Common myeloid progenitor, CD34-positive (primary cell): Measurements from ENCODE around the gene ZC3HAV1L.
A peak's percentile ranks its signal among the peaks of the same experiment; 100 is the strongest.
"Not testable (repeated sequence)": the region's sequence is repeated elsewhere in the genome, so short reads cannot be mapped to it uniquely, and the experiment has no call there.

Experiments
- CTCF ChIA-PET: fragments of 350-600 bp; sonication (Branson Sonifier 250); formaldehyde crosslinking; loops from one replicate; lab custom pipeline; 2021; ENCODE audit warnings: antibody characterized with exemption; lab: Charles Lee
- POLR2A ChIA-PET: fragments of 350-600 bp; sonication (Branson Sonifier 250); formaldehyde crosslinking; loops from one replicate; lab custom pipeline; 2021; ENCODE audit warnings: antibody characterized with exemption; lab: Charles Lee
- DNase-seq, 3 donors: peaks; one replicate each; pipeline versions ENCODE4 v3.0.0 to v3.0.0-alpha.2; 2013
- H3K27ac ChIP-seq, 2 experiments: 1 replicate in 1 of 2; 2 replicates in 1 of 2; pipeline ENCODE4 v1.7.0; 2013; ENCODE audit warnings: inconsistent platforms in 2 of 2, low read length in 2 of 2, mild to moderate bottlenecking in 2 of 2, low read depth in 1 of 2, moderate library complexity in 1 of 2; ENCODE audit not compliant: severe bottlenecking in 2 of 2, insufficient read depth in 1 of 2, poor library complexity in 1 of 2
- H3K27me3 ChIP-seq, 5 experiments: replicated peaks in 2 of 5; 1 replicate in 3 of 5; 2 replicates in 2 of 5; pipeline versions ENCODE4 v1.6.1 to v1.7.0; 2013; ENCODE audit warnings: low read length in 4 of 5, mild to moderate bottlenecking in 2 of 5, moderate library complexity in 2 of 5, inconsistent platforms in 1 of 5; ENCODE audit not compliant: insufficient read depth in 5 of 5, control insufficient read depth in 4 of 5
- H3K36me3 ChIP-seq, 4 experiments: 1 replicate in 2 of 4; 2 replicates in 2 of 4; pipeline versions ENCODE4 v1.6.1 to v1.7.0; 2013; ENCODE audit warnings: low read length in 3 of 4, control low read depth in 1 of 4, mild to moderate bottlenecking in 1 of 4; ENCODE audit not compliant: control insufficient read depth in 4 of 4, insufficient read depth in 4 of 4
- H3K4me1 ChIP-seq, 4 experiments: 1 replicate in 3 of 4; 2 replicates in 1 of 4; pipeline versions ENCODE4 v1.6.1 to v1.7.1; 2013; ENCODE audit warnings: low read length in 3 of 4, mild to moderate bottlenecking in 3 of 4, control low read depth in 1 of 4, inconsistent platforms in 1 of 4, moderate library complexity in 1 of 4; ENCODE audit not compliant: control insufficient read depth in 4 of 4, insufficient read depth in 4 of 4; ENCODE audit errors: control extremely low read depth in 1 of 4
- H3K4me3 ChIP-seq, 7 experiments: 1 replicate in 4 of 7; 2 replicates in 3 of 7; pipeline versions ENCODE4 v1.5.1 to v1.7.0; 2013; ENCODE audit warnings: mild to moderate bottlenecking in 7 of 7, low read length in 6 of 7, moderate library complexity in 6 of 7, inconsistent platforms in 2 of 7, low read depth in 2 of 7, control low read depth in 1 of 7; ENCODE audit not compliant: insufficient read depth in 4 of 7, control insufficient read depth in 1 of 7; ENCODE audit errors: extremely low read depth in 1 of 7
- H3K9me3 ChIP-seq, 5 experiments: 1 replicate in 4 of 5; 2 replicates in 1 of 5; pipeline versions ENCODE4 v1.6.1 to v1.7.1; 2013; ENCODE audit warnings: low read length in 4 of 5, mild to moderate bottlenecking in 2 of 5, inconsistent platforms in 1 of 5, low read depth in 1 of 5, moderate library complexity in 1 of 5; ENCODE audit not compliant: control insufficient read depth in 4 of 5, insufficient read depth in 2 of 5; ENCODE audit errors: control extremely low read depth in 1 of 5
- WGBS: methylation state at CpG from one replicate; pipeline ENCODE4 v1.1.5; 2013; ENCODE audit not compliant: insufficient coverage; 5-methylcytosine and 5-hydroxymethylcytosine counted together

The ZC3HAV1L gene

DNA sequence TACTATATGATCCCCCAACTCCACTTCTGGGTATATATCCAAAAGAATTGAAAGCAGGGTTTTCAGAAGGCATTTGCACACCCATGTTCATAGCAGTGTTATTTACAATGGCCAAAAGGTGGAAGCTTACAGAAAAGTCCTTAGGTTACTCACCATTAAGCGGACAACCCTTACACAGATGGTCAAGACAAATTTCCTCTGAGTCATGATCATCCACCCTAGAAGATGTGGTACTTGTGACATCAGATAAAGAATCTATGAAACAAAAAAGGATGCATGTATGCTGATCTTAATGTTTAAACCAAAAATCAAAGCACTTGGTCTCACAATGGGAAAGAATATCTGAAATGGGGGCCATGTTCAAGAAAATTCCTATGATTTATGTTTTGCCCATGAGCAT is 42.6 kb upstream of the ZC3HAV1L start:
- H3K27me3 ChIP-seq, result no peaks in the 10 kb centered on the region
- no peaks in the 10 kb centered on the region for H3K9me3 ChIP-seq
- CTCF ChIA-PET, result interaction anchor here (1.1 to 3.5 kb wide), 5 partner anchors 9 to 192 kb away, joined by 3 to 10 read pairs (median 5); no protein-coding TSS in a partner anchor
- no peak overlapping the region for H3K4me3 ChIP-seq
- no peak for DNase-seq
- no peak overlapping the region for H3K27ac ChIP-seq
- POLR2A ChIA-PET, result no interaction called here
- peaks cover 20 to 88% (median 56%) of the 10 kb centered on the region in 4 experiments for H3K36me3 ChIP-seq
- 100% methylated on average over 1 of the region's 1 CpG for WGBS
- peaks cover 3 to 31% (median 15%) of the 10 kb centered on the region in 4 experiments for H3K4me1 ChIP-seq

DNA sequence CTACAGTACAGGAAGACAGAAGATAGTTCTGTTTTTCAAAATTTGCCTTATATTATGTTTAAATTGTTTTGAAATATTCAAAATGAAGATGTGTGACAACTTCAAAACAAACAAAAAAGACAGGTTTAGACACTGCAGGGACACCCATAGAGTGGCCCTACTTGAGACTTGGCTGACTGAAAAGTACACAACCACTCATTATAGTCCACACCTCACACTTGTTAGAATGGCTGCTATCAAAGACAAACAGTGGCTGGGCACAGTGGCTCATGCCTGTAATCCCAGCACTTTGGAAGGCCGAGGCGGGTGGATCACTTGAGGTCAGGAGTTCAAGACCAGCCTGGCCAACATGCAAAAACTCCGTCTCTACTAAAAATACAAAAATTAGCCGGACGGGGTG is 41.9 kb upstream of the ZC3HAV1L start:
- not testable (repeated sequence) for H3K27me3 ChIP-seq, H3K4me3 ChIP-seq, DNase-seq, H3K27ac ChIP-seq, H3K9me3 ChIP-seq
- ChIA-PET POLR2A (interaction anchor here (0.6 kb wide), 1 partner anchor 570 kb away, joined by 3 read pairs; no protein-coding TSS in a partner anchor), CTCF (interaction anchor here (1.2 to 3.5 kb wide), 4 partner anchors 10 to 191 kb away, joined by 3 to 10 read pairs (median 5); no protein-coding TSS in a partner anchor)
- Histone ChIP-seq H3K4me1 (peaks cover 5 to 37% (median 19%) of the 10 kb centered on the region in 4 experiments), H3K36me3 (peaks cover 17 to 83% (median 53%) of the 10 kb centered on the region in 4 experiments)
- WGBS, result 100% methylated on average over 2 of the region's 5 CpGs

- Histone ChIP-seq H3K4me1 (peaks cover 10 to 46% (median 21%) of the 10 kb centered on the region in 4 experiments), H3K9me3 (no peaks in the 10 kb centered on the region), H3K27me3 (no peaks in the 10 kb centered on the region), H3K27ac (no peak overlapping the region), H3K36me3 (peaks cover 17 to 83% (median 57%) of the 10 kb centered on the region in 4 experiments), H3K4me3 (no peak overlapping the region)
- ChIA-PET POLR2A (no interaction called here), CTCF (interaction anchor here (1.0 to 3.6 kb wide), 22 partner anchors 8 to 190 kb away, joined by 3 to 49 read pairs (median 8); partner anchors contain the start of gene ZC3HAV1L)
- 97% methylated on average over 7 of the region's 11 CpGs for WGBS
- DNase-seq, result no peak
These were observed 40.2 kb upstream of the ZC3HAV1L start for GRCh38 chr7:139075871-139076686.

DNA sequence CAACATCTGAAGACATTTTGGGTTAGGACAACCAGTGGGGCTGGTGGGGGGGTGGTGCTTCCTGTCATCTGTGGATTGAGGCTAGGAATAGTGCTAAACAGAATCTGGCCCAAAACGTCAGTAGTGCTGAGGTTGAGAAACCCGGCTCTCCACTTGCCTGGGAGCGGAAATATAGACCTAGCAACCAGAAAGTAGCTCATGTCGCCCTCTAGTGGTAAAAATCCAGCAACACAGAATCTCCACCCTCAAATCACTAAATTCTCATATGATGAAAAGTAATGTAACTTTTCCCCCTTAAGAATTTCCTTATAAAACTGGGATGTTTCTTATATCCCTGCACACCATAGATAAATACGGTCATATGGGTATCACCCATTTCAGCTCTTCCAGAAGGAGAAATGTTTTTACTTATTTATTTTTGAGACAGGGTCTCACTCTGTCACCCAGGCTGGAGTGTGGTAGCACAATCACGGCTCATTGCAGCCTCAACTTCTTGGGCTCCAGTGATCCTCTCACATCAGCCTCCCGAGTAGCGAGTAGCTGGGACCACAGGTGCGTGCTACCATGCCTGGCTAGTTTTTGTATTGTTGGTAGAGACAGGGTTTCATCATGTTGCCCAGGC is 39.3 kb upstream of the ZC3HAV1L start:
- Histone ChIP-seq H3K27me3 (no peaks in the 10 kb centered on the region), H3K4me3 (peak overlapping the region in 1 of 7 experiments; percentile 28), H3K9me3 (no peaks in the 10 kb centered on the region), H3K36me3 (peaks cover 11 to 76% (median 52%) of the 10 kb centered on the region in 4 experiments), H3K4me1 (peaks cover 10 to 43% (median 20%) of the 10 kb centered on the region in 4 experiments), H3K27ac (no peak overlapping the region)
- DNase-seq, result peak; percentile 78 to 88 (median 82)
- ChIA-PET POLR2A (interaction anchor here (0.9 to 1.0 kb wide), 3 partner anchors 19 to 38 kb away, joined by 3 to 4 read pairs (median 3); partner anchors contain the start of gene ZC3HAV1), CTCF (interaction anchor here (0.8 to 3.6 kb wide), 26 partner anchors 9 to 197 kb away, joined by 3 to 49 read pairs (median 7); partner anchors contain the start of gene ZC3HAV1L)
- WGBS, result 22% methylated on average over 5 of the region's 9 CpGs

DNA sequence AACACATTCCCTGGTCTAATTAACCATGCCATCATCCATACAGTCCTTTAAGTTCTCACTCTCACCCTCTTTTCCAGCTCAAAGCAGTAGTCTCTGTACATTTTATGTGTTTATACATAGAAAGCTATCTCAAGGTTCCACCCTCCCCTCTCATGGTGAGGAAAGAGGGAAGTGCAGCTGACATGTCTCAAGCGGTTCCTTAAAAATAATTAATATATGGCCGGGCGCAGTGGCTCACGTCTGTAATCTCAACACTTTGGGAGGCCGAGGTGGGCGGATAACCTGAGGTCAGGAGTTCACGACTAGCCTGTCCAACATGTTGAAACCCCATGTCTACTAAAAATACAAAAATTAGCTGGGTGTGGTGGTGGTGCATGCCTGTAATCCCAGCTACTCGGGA is 37.0 kb upstream of the ZC3HAV1L start:
- Histone ChIP-seq H3K4me3 (peak overlapping the region in 3 of 7 experiments; percentile 29 to 36 (median 35)), H3K36me3 (peaks cover 22 to 74% (median 50%) of the 10 kb centered on the region in 4 experiments), H3K9me3 (no peaks in the 10 kb centered on the region), H3K4me1 (peaks cover 8 to 33% (median 12%) of the 10 kb centered on the region in 4 experiments), H3K27me3 (no peaks in the 10 kb centered on the region), H3K27ac (peak overlapping the region in 1 of 2 experiments; percentile 50)
- 0% methylated on average over 1 of the region's 8 CpGs for WGBS
- DNase-seq, result peak; percentile 32 to 75 (median 70)
- CTCF ChIA-PET, result interaction anchor here (0.8 to 3.7 kb wide), 5 partner anchors 13 to 56 kb away, joined by 3 to 15 read pairs (median 5); no protein-coding TSS in a partner anchor
- POLR2A ChIA-PET, result no interaction called here

- WGBS, result 42% methylated on average over 2 of the region's 3 CpGs
- POLR2A ChIA-PET, result no interaction called here
- peak in 2 of 3 donors; percentile 56 to 65 for DNase-seq
- H3K36me3 ChIP-seq, result peaks cover 24 to 74% (median 51%) of the 10 kb centered on the region in 4 experiments
- peaks cover 8 to 33% (median 12%) of the 10 kb centered on the region in 4 experiments for H3K4me1 ChIP-seq
- H3K27me3 ChIP-seq, result no peaks in the 10 kb centered on the region
- H3K27ac ChIP-seq, result peak overlapping the region in 1 of 2 experiments; percentile 50
- no peaks in the 10 kb centered on the region for H3K9me3 ChIP-seq
- H3K4me3 ChIP-seq, result no peak overlapping the region
- CTCF ChIA-PET, result interaction anchor here (0.7 to 3.7 kb wide), 8 partner anchors 8 to 54 kb away, joined by 3 to 15 read pairs (median 4); no protein-coding TSS in a partner anchor
These were observed 35.8 kb upstream of the ZC3HAV1L start for GRCh38 chr7:139071680-139072079.
